ENCODE measurements around the gene CHRND. TPM values are rescaled to one million over a fixed set of nuclear protein-coding genes. Genes with fewer than 3 reads are reported as not detected.

CHRND gene
- total and polyA plus RNA-seq, 2 of the 4 experiments (the other 2 are of a cell fraction): not detected

DNA sequence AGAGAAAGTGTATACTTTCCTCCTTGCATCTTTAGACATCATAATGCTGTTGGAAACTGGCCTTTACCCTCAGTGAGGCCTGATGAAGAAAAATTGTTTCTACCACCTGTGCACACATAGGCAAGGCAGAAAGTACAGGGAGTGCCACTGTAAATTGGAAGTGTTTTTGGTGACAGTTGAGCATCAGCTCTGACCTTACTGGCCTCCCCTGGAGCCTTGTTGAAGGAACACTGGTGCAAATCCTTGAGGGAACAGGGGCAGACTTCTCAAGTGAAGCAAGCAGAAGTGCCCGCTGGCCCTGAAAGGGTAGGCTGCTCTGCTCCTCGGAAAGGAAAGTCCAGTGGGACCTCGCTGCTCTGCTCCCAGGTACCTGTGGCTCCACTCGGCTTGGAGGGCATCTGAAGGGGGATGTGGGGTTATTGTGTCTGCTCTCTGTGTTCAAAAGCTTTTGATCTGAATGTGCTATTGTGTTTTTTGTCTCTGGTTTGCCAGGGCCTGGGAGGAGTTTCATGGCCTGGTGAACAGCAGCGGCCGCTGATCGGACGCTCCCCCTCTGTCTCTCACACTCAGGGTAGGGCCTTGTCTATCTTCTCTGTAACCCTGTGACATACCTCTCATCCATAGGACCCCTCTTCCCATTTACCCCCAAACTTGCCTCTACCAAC, 47.9 kb downstream of the CHRND start:
- Histone ChIP-seq H3K4me1 (ENCODE audit: control insufficient read depth, insufficient read depth, low read length) (peaks cover 6% of the 10 kb centered on the region; the same call in 1 of the 2 replicates), H3K4me2 (ENCODE audit: low read depth, low read length) (no peak overlapping the region), H4K91ac (ENCODE audit: insufficient read depth, low read depth, low read length) (no peak overlapping the region; the same call in 1 of the 2 replicates), H2AK9ac (replicated peaks; ENCODE audit: low read depth, low read length, poor library complexity) (peak overlapping the region; percentile 4), H3K79me1 (ENCODE audit: low read depth in 1 of 2, low read length in 2 of 2) (peaks cover 6 to 29% of the 10 kb centered on the region in 2 experiments; a peak in 2 of 4 replicates), H3K9me1 (ENCODE audit: insufficient read depth, low read length) (peaks cover 11% of the 10 kb centered on the region; the same call in 1 of the 2 replicates), H3K9ac (ENCODE audit: low read depth, low read length) (no peak overlapping the region), H3K56ac (ENCODE audit: extremely low read depth, insufficient read depth, low read length) (no peak overlapping the region), H2BK20ac (ENCODE audit: low read depth, low read length) (no peak overlapping the region), H2BK120ac (ENCODE audit: low read depth, low read length) (peak overlapping the region; percentile 44; the same call in 1 of the 2 replicates), H3K18ac (ENCODE audit: low read depth, low read length) (peak overlapping the region; percentile 36; the same call in 1 of the 2 replicates), H3K27me3 (ENCODE audit: control insufficient read depth, insufficient read depth, low read length) (no peaks in the 10 kb centered on the region), H4K8ac (ENCODE audit: low read depth in 2 of 2, low read length in 2 of 2) (peak overlapping the region in 1 of 2 experiments; percentile 30; a peak in 2 of 4 replicates), H3K27ac (ENCODE audit: insufficient read depth, low read length) (no peak overlapping the region), H3K36me3 (ENCODE audit: control insufficient read depth, insufficient read depth, low read length) (peaks cover 17% of the 10 kb centered on the region), H4K20me1 (ENCODE audit: insufficient read depth, low read length) (no peaks in the 10 kb centered on the region), H3K4me3 (ENCODE audit: insufficient read depth, low read depth, low read length) (no peak overlapping the region), H2BK15ac (ENCODE audit: low read depth, low read length) (no peak overlapping the region), H2BK5ac (ENCODE audit: low read depth, low read length, poor library complexity, severe bottlenecking) (peak overlapping the region; percentile 60), H3K14ac (replicated peaks; ENCODE audit: low read depth, low read length) (no peak overlapping the region), H2AFZ (replicated peaks; ENCODE audit: low read length, poor library complexity) (no peak overlapping the region), H4K5ac (ENCODE audit: low read depth, low read length) (peak overlapping the region; percentile 43; the same call in 1 of the 2 replicates), H3K9me3 (ENCODE audit: control insufficient read depth, insufficient read depth, low read length) (no peaks in the 10 kb centered on the region), H3K4ac (ENCODE audit: low read depth, low read length) (peak overlapping the region; percentile 24; the same call in 1 of the 2 replicates), H3K23ac (ENCODE audit: low read depth, low read length) (0 out of 2 replicates have a peak overlapping the region, but pooled peaks have one; percentile 29), H2AK5ac (ENCODE audit: low read depth, low read length) (peak overlapping the region; percentile 20; the same call in 1 of the 2 replicates)
- ChIA-PET CTCF (no interaction called here), POLR2A (ENCODE audit: unreplicated experiment) (no interaction called here)
- WGBS, 2 experiments (ENCODE audit: extremely low coverage in 2 of 2, insufficient read length in 1 of 2): no CpG with 5 or more reads among the region's 8 CpGs
- no TSS peak for BruUV-seq (replicated peaks)
- dilution Hi-C loops (cut with HindIII; ENCODE audit: low sequenced_read_pairs, unreplicated experiment) (no loop called here), in situ Hi-C loops (cut with MboI; ENCODE audit: low sequenced_read_pairs) (no loop called here), intact Hi-C loops (cut with micrococcal nuclease) (no loop called here)
- DNase-seq: no peak
- ATAC-seq (ENCODE audit: low read depth): no peak
- TF ChIP-seq MAZ (IDR thresholded peaks at IDR 0.05; ENCODE audit: borderline replicate concordance, low read depth, low read length): no peak
- no peak for TF ChIP-seq RCOR1 (IDR thresholded peaks at IDR 0.05; ENCODE audit: insufficient replicate concordance, low read length)
- no peak for TF ChIP-seq CEBPB (IDR thresholded peaks at IDR 0.05; ENCODE audit: low read depth, low read length)
- TF ChIP-seq, protein P1, sequence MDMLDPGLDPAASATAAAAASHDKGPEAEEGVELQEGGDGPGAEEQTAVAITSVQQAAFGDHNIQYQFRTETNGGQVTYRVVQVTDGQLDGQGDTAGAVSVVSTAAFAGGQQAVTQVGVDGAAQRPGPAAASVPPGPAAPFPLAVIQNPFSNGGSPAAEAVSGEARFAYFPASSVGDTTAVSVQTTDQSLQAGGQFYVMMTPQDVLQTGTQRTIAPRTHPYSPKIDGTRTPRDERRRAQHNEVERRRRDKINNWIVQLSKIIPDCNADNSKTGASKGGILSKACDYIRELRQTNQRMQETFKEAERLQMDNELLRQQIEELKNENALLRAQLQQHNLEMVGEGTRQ (IDR thresholded peaks at IDR 0.05; ENCODE audit: low read depth, low read length): no peak
- no peak for TF ChIP-seq BHLHE40 (IDR thresholded peaks at IDR 0.05; ENCODE audit: low read depth, low read length)
- TF ChIP-seq, protein P2, sequence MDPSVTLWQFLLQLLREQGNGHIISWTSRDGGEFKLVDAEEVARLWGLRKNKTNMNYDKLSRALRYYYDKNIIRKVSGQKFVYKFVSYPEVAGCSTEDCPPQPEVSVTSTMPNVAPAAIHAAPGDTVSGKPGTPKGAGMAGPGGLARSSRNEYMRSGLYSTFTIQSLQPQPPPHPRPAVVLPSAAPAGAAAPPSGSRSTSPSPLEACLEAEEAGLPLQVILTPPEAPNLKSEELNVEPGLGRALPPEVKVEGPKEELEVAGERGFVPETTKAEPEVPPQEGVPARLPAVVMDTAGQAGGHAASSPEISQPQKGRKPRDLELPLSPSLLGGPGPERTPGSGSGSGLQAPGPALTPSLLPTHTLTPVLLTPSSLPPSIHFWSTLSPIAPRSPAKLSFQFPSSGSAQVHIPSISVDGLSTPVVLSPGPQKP (IDR thresholded peaks at IDR 0.05; ENCODE audit: borderline replicate concordance, low read depth, low read length): no peak
- no peak for TF ChIP-seq CHD1 (IDR thresholded peaks at IDR 0.05; ENCODE audit: low read depth, low read length)
- TF ChIP-seq RFX5 (IDR thresholded peaks at IDR 0.05; ENCODE audit: low read depth, low read length): no peak
- TF ChIP-seq RAD21 (IDR thresholded peaks at IDR 0.05; ENCODE audit: low read length): no peak
- TF ChIP-seq MXI1 (IDR thresholded peaks at IDR 0.05; ENCODE audit: borderline replicate concordance, low read depth, low read length): no peak
- no peak for TF ChIP-seq FOS (IDR thresholded peaks at IDR 0.05; ENCODE audit: low read depth, low read length)
- no peak for TF ChIP-seq POLR2A (IDR thresholded peaks at IDR 0.05; ENCODE audit: low read depth, low read length)
